Measurements from ENCODE around the gene NAA80. TPM values are rescaled to one million over a fixed set of nuclear protein-coding genes. Genes with fewer than 3 reads are reported as not detected.

NAA80 gene
- total and polyA plus RNA-seq, 2 donors from 2014 or later: 8.7 to 10.7 TPM

- Histone ChIP-seq H3K36me3 (ENCODE audit: control insufficient read depth in 2 of 3, insufficient read depth in 3 of 3, low read length in 3 of 3) (peaks cover 0 to 6% (median 3%) of the 10 kb centered on the region in 3 donors), H3K9me3 (ENCODE audit: control insufficient read depth in 2 of 3, insufficient read depth in 1 of 3, low read length in 3 of 3) (no peaks in the 10 kb centered on the region), H3K4me1 (ENCODE audit: control insufficient read depth in 2 of 3, insufficient read depth in 2 of 3, low read depth in 1 of 3, low read length in 3 of 3) (peaks cover 7 to 36% (median 27%) of the 10 kb centered on the region in 3 donors), H3K27me3 (ENCODE audit: control insufficient read depth, insufficient read depth, low read length) (no peaks in the 10 kb centered on the region), H3K27ac (ENCODE audit: low read depth in 2 of 2, low read length in 2 of 2) (no peak overlapping the region), H3K9ac (ENCODE audit: low read length in 3 of 3) (no peak overlapping the region), H3K4me3 (ENCODE audit: low read length in 3 of 3) (no peak overlapping the region)
- intact Hi-C loops (cut with DNase I): no loop called here
- DNase-seq (peak in 1 of 5 donors; percentile 59), FAIRE-seq (no peak)
- TF ChIP-seq, protein P1, sequence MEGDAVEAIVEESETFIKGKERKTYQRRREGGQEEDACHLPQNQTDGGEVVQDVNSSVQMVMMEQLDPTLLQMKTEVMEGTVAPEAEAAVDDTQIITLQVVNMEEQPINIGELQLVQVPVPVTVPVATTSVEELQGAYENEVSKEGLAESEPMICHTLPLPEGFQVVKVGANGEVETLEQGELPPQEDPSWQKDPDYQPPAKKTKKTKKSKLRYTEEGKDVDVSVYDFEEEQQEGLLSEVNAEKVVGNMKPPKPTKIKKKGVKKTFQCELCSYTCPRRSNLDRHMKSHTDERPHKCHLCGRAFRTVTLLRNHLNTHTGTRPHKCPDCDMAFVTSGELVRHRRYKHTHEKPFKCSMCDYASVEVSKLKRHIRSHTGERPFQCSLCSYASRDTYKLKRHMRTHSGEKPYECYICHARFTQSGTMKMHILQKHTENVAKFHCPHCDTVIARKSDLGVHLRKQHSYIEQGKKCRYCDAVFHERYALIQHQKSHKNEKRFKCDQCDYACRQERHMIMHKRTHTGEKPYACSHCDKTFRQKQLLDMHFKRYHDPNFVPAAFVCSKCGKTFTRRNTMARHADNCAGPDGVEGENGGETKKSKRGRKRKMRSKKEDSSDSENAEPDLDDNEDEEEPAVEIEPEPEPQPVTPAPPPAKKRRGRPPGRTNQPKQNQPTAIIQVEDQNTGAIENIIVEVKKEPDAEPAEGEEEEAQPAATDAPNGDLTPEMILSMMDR (IDR thresholded peaks at IDR 0.05; ENCODE audit: borderline replicate concordance, extremely low read depth, insufficient read depth): no peak
Observed at GRCh38 chr3:50297384-50297775, 1.8 kb downstream of the NAA80 start.

DNA sequence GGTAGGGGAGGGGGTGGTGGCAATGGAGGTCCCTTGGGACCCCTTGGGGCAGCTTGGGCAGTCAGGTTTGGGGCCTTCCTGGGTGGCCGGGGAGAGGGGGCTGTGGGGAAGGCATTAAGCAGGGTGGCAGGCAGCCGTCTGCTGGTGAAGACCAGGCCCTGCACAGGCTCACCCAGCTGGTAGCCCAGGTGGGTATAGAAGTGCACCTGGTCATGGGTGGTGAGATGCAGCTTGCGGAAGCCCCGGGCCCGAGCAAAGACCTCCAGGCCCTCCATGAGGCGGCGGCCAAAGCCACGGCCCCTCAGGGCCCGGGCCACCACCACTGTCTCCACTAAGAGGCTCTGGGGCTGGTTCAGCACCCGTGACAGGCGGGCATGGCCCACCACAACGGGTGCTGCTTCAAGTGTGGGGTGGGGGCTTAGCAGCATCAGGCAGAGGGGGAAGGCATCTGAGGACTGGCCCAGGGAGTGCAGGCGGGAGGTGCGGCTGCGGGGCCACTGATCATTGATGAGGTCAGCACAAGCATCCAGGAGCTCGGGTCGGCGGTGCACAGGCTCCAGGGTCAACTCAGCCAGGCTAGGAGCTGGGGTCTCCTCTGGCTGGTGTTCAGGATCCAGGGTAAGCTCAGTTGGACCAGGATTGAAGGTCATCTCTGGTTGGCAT is 2.4 kb downstream of the NAA80 start:
- Histone ChIP-seq H3K27ac (ENCODE audit: low read depth in 2 of 2, low read length in 2 of 2) (no peak overlapping the region), H3K9ac (ENCODE audit: low read length in 3 of 3) (no peak overlapping the region), H3K27me3 (ENCODE audit: control insufficient read depth, insufficient read depth, low read length) (no peaks in the 10 kb centered on the region), H3K36me3 (ENCODE audit: control insufficient read depth in 2 of 3, insufficient read depth in 3 of 3, low read length in 3 of 3) (peaks cover 0 to 6% (median 3%) of the 10 kb centered on the region in 3 donors), H3K4me3 (ENCODE audit: low read length in 3 of 3) (no peak overlapping the region), H3K4me1 (ENCODE audit: control insufficient read depth in 2 of 3, insufficient read depth in 2 of 3, low read depth in 1 of 3, low read length in 3 of 3) (peaks cover 7 to 31% (median 27%) of the 10 kb centered on the region in 3 donors), H3K9me3 (ENCODE audit: control insufficient read depth in 2 of 3, insufficient read depth in 1 of 3, low read length in 3 of 3) (no peaks in the 10 kb centered on the region)
- peak in 1 of 5 donors; percentile 64 for DNase-seq
- no peak for FAIRE-seq
- TF ChIP-seq, protein P1 (IDR thresholded peaks at IDR 0.05; ENCODE audit: borderline replicate concordance, extremely low read depth, insufficient read depth): no peak
- intact Hi-C loops (cut with DNase I): no loop called here

DNA sequence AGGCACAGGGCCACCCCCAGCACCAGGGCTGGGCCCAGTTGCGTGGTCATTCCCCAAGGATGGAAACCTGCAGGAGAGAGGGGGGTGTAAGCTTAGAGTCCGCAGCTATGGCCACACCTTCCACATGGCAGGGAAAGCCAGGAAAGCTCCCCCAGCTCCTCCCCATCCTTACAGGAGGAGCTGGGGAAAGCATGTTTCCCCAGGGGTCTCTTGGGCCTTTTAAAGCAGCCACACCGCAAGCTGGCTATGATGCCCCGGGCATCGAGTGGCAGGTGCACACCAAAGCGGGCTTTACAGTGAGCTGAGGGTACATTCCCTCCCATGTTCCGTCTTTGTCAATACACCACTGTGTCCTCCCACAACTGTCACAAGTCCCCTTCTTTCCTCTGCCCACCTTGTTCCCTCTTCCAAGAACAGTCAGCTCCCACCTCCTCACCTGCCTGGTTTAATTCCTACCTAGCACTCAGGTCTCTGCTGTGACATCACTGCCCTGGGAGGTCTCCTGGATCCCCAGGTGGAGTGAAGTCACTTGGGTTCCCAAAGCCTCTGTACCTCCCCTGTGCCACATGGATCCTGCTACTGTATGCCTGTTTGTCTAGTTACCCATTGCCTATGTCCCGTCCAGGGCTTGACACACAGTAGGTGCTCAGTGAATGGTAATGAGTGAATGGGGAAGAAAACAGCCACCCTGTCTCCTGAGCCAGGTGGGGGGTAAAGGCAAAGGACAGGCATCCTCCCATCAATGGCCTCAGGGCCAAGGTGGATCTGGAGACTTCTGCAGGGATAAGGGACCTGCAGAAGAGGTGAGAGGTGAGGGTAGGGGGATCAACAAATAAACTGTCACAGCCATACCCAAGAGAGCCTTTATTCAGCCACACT is 3.4 kb downstream of the NAA80 start:
- Histone ChIP-seq H3K9me3 (ENCODE audit: control insufficient read depth in 2 of 3, insufficient read depth in 1 of 3, low read length in 3 of 3) (no peaks in the 10 kb centered on the region), H3K36me3 (ENCODE audit: control insufficient read depth in 2 of 3, insufficient read depth in 3 of 3, low read length in 3 of 3) (peaks cover 0 to 6% (median 3%) of the 10 kb centered on the region in 3 donors), H3K4me1 (ENCODE audit: control insufficient read depth in 2 of 3, insufficient read depth in 2 of 3, low read depth in 1 of 3, low read length in 3 of 3) (peaks cover 7 to 35% (median 34%) of the 10 kb centered on the region in 3 donors), H3K9ac (ENCODE audit: low read length in 3 of 3) (no peak overlapping the region), H3K27me3 (ENCODE audit: control insufficient read depth, insufficient read depth, low read length) (no peaks in the 10 kb centered on the region), H3K4me3 (ENCODE audit: low read length in 3 of 3) (no peak overlapping the region), H3K27ac (ENCODE audit: low read depth in 2 of 2, low read length in 2 of 2) (no peak overlapping the region)
- DNase-seq: peak in 1 of 5 donors; percentile 48
- intact Hi-C loops (cut with DNase I): no loop called here
- FAIRE-seq: no peak
- TF ChIP-seq, protein P1 (IDR thresholded peaks at IDR 0.05; ENCODE audit: borderline replicate concordance, extremely low read depth, insufficient read depth): no peak

Measured in kidney (tissue), 14 donors.